HG02798 (cell line): ENCODE data around the gene PRSS22.

Experiments used
- ATAC-seq: cut with Tn5 transposase; IDR thresholded peaks from one replicate; pipeline ENCODE4 v1.9.1; 2021; ENCODE audit warnings: mild to moderate bottlenecking; ENCODE audit not compliant: unreplicated experiment, poor library complexity

The PRSS22 gene

GRCh38 chr16:2818272-2818876 is 39.6 kb downstream of the PRSS22 start:
- no peak for ATAC-seq

- no peak for ATAC-seq
Observed at GRCh38 chr16:2817340-2818271, 40.4 kb downstream of the PRSS22 start.

GRCh38 chr16:2816751-2817339 is 41.1 kb downstream of the PRSS22 start, which contains the start of gene PRSS21:
Gene PRSS21 (plus strand): TSS chr16:2817237. CDS start chr16:2817269, 32 bp downstream.
- ATAC-seq = no peak

- ATAC-seq = no peak
Observed at GRCh38 chr16:2815299-2815771, 42.6 kb downstream of the PRSS22 start.

- ATAC-seq = no peak
Observed at GRCh38 chr16:2814551-2815298, 43.2 kb downstream of the PRSS22 start.

GRCh38 chr16:2813771-2814221 is 44.2 kb downstream of the PRSS22 start:
- ATAC-seq = no peak

- ATAC-seq = no peak
Observed at GRCh38 chr16:2811703-2812471, 46.1 kb downstream of the PRSS22 start.

- ATAC-seq = no peak
Observed at GRCh38 chr16:2810651-2811050, 47.3 kb downstream of the PRSS22 start.

GRCh38 chr16:2809149-2809760 is 48.7 kb downstream of the PRSS22 start:
- no peak for ATAC-seq

GRCh38 chr16:2808181-2808580 is 49.8 kb downstream of the PRSS22 start:
- ATAC-seq = no peak

GRCh38 chr16:2806286-2806685 is 51.7 kb downstream of the PRSS22 start:
- no peak for ATAC-seq

- no peak for ATAC-seq
Observed at GRCh38 chr16:2804728-2805127, 53.2 kb downstream of the PRSS22 start.

- ATAC-seq = no peak
Observed at GRCh38 chr16:2803545-2804195, 54.3 kb downstream of the PRSS22 start.
